Gastroesophageal sphincter (tissue), 3 donors: ENCODE results near the gene ADM5.
A peak's percentile ranks its signal among the peaks of the same experiment; 100 is the strongest.

Source experiments
- CTCF ChIP-seq, 4 experiments: fragments of 200-600 bp in 2 of 4; fragments of 450-650 bp in 2 of 4; sonication (generic) in 1 of 4; IDR thresholded peaks; one replicate each; pipeline ENCODE4 v1.5.1; 2017 to 2019; ENCODE audit warnings: antibody characterized with exemption in 4 of 4, mild to moderate bottlenecking in 2 of 4, moderate library complexity in 2 of 4
- EP300 ChIP-seq: sonication (generic); formaldehyde crosslinking; IDR thresholded peaks from one replicate; pipeline ENCODE4 v1.6.1; 2017; ENCODE audit warnings: antibody characterized with exemption, mild to moderate bottlenecking
- POLR2A ChIP-seq, 2 donors: fragments of 450-650 bp; IDR thresholded peaks; one replicate each; pipeline ENCODE4 v1.6.1; 2017; ENCODE audit warnings: antibody characterized with exemption in 2 of 2, mild to moderate bottlenecking in 2 of 2, moderate library complexity in 1 of 2

DNA sequence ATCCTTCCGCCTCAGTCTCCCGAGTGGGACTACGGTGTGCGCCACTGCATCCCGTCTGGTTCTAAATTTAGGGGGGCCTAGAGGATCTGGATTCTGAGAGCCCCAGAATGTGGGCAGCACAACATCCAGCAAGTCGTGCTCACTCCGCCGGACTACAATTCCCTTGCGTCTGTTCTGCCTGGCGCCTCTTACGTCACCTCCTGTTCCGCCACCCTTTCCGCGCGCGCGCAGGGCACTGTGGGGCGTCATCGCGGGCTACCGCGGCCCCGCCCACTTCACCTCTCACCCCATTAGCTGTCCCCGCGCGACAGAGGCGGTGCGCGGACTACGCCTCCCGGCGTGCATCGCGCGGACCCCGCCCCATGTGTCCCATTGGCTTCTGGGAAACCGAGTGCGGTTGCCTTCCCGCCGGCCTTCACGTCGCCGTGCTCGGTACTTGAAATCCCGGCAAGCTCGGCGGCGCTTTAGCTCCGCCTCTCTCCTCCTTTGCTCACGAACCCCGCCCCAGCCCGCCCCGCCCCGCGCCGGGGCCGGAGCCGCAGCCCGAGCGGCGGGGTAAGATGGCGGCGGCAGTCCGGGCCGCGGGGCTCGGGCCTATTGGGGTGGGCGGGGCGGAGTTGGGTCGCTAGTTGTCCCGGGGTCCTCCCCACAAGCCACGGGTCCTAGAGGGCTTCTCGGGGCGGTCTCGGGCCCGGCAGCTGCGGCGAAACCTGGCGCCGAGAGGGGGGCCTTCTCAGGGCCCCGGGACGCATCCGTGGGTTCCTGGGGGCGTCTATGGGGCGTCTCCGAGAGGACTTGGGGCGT is 47.5 kb upstream of the ADM5 start, which contains the start of gene SCAF1:
- TF ChIP-seq CTCF (IDR thresholded peaks at IDR 0.05) (no peak), POLR2A (IDR thresholded peaks at IDR 0.05) (peak; percentile 84 to 94), EP300 (no peak)
